ENCODE data around the gene ESYT2.
A peak's percentile ranks its signal among the peaks of the same experiment; 100 is the strongest.

ESYT2 gene

DNA sequence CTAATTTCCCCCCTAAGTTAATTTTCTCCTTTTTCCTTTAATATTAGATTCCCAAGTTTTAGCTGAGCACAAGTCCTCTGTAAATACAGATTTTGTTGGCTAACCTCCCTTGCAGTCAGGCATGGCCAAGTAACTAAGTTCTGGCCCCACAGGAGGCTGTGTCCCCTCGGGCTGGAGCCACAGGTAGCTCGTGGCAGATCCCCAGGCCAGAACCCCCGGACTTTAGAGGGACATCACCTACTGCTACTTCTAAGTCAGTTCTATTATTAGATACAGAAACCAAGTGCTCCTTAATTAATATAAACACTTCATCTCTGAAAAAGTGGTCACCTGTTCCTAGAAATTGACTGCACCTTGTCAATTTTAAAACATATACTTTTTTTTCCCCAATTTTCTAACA lies 78.6 kb downstream of the ESYT2 start:
- H3K27me3 ChIP-seq: no peaks in the 10 kb centered on the region
- H4K20me1 ChIP-seq: no peaks in the 10 kb centered on the region; a peak in 1 of 22 replicates
- no peak overlapping the region for H3K9ac ChIP-seq
- no peak for TF ChIP-seq Cebpa-rat (IDR thresholded peaks at IDR 0.05)
- H3K9me3 ChIP-seq (replicated peaks in 1 of 11): no peaks in the 10 kb centered on the region
- H3K4me3 ChIP-seq: no peak overlapping the region
- no peak overlapping the region for H3K4me2 ChIP-seq
- peaks cover 0 to 10% (median 0%) of the 10 kb centered on the region in 10 experiments; a peak in 4 of 20 replicates for H3K4me1 ChIP-seq
- H3K27ac ChIP-seq: no peak overlapping the region
- H3K36me3 ChIP-seq: peaks cover 63 to 100% (median 86%) of the 10 kb centered on the region in 11 experiments

DNA sequence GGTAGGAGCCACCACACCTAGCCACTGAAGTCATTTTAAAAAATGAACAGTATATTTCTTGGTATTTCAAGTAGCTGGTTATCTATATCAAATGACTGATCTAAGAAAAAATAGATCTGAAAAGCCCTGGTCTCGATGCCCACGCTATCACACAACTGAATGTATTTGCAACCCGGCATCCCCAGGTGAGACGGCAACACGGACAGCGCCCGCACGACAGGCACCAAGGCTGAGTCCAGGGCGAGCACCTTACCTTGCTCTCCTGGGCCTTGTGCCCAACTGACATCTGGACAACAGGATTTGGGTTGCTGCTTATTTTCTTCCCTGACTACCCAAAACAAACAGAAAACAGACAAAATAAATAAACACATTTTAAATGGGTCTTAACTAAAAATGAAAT lies 79.9 kb downstream of the ESYT2 start:
- H3K4me2 ChIP-seq: no peak overlapping the region
- H4K20me1 ChIP-seq: no peaks in the 10 kb centered on the region; a peak in 1 of 22 replicates
- no peaks in the 10 kb centered on the region for H3K9me3 ChIP-seq (replicated peaks in 1 of 11)
- no peak for TF ChIP-seq Cebpa-rat (IDR thresholded peaks at IDR 0.05)
- H3K4me1 ChIP-seq: no peaks in the 10 kb centered on the region
- H3K9ac ChIP-seq: no peak overlapping the region
- H3K27ac ChIP-seq: no peak overlapping the region
- H3K4me3 ChIP-seq: no peak overlapping the region
- peaks cover 61 to 100% (median 86%) of the 10 kb centered on the region in 11 experiments for H3K36me3 ChIP-seq
- H3K27me3 ChIP-seq: no peaks in the 10 kb centered on the region

DNA sequence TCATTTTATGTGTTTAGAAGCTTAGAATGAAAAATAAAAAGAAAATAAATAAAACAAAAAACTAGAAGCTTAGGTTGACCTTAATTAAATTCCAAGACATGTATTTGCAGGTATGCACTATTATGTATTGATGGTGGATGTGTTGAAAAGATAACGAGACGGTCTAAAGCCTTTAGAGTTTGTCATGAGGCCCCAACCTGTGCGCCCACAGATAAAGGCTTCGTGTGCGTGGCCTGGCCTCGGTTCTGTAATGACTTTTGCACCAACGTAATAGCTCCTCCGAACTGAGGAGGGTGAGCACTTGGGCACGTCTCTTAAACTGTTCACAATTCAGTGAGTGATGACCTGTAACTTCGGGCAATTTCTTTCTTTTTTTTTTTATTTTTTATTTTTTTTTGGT lies 81.0 kb downstream of the ESYT2 start:
- H3K36me3 ChIP-seq: peaks cover 61 to 100% (median 86%) of the 10 kb centered on the region in 11 experiments
- H3K4me2 ChIP-seq: no peak overlapping the region
- H4K20me1 ChIP-seq: peaks cover 0 to under 1% (median 0%) of the 10 kb centered on the region in 11 experiments; a peak in 2 of 22 replicates
- H3K27ac ChIP-seq: no peak overlapping the region
- no peak for TF ChIP-seq Cebpa-rat (IDR thresholded peaks at IDR 0.05)
- no peak overlapping the region for H3K9ac ChIP-seq
- no peaks in the 10 kb centered on the region for H3K4me1 ChIP-seq
- H3K4me3 ChIP-seq: no peak overlapping the region
- no peaks in the 10 kb centered on the region for H3K27me3 ChIP-seq
- H3K9me3 ChIP-seq (replicated peaks in 1 of 11): no peaks in the 10 kb centered on the region

DNA sequence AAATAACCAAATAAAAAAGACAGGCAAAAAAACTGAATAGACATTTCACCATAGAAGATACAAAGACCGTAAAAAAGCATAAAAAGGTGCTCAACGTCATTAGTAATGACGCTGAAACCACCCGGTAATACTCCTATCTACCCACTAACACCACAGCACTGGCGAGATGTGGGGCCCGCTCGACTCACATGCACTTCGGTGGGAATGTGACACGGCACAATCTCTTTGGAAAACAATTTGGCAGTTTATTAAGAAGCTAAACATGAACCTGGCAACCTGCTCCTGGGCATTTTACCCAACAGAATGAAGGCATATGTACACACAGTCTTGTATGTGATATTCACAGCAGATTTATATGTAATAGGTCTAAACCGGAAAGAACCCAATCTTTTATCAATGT lies 81.9 kb downstream of the ESYT2 start:
- H3K9me3 ChIP-seq (replicated peaks in 1 of 11): no peaks in the 10 kb centered on the region
- no peak overlapping the region for H3K27ac ChIP-seq
- TF ChIP-seq Cebpa-rat (IDR thresholded peaks at IDR 0.05): no peak
- H3K4me3 ChIP-seq: no peak overlapping the region
- H3K4me1 ChIP-seq: no peaks in the 10 kb centered on the region; a peak in 1 of 20 replicates
- no peak overlapping the region for H3K4me2 ChIP-seq
- H3K9ac ChIP-seq: no peak overlapping the region
- no peaks in the 10 kb centered on the region for H3K27me3 ChIP-seq
- peaks cover 0 to 3% (median 0%) of the 10 kb centered on the region in 11 experiments; a peak in 2 of 22 replicates for H4K20me1 ChIP-seq
- peaks cover 70 to 100% (median 86%) of the 10 kb centered on the region in 11 experiments for H3K36me3 ChIP-seq

DNA sequence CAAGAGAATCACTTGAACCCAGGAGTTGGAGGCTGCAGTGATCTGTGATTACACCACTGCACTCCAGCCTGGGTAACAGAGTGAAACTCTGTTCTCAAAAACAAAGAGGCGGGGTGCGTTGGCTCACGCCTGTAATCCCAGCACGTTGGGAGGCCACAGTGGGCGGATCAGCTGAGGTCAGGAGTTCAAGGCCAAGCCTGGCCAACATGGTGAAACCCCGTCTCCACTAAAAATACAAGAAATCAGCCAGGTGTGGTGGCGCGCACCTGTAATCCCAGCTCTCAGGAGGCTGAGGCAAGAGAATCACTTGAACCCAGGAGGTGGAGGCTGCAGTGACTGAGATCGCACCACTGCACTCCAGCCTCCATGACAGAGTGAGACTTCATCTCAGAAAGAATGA lies 82.4 kb downstream of the ESYT2 start:
- H4K20me1 ChIP-seq: peaks cover 0 to 3% (median 0%) of the 10 kb centered on the region in 11 experiments; a peak in 2 of 22 replicates
- peaks cover 75 to 100% (median 89%) of the 10 kb centered on the region in 11 experiments for H3K36me3 ChIP-seq
- no peak overlapping the region for H3K27ac ChIP-seq
- H3K4me3 ChIP-seq: no peak overlapping the region
- H3K9me3 ChIP-seq (replicated peaks in 1 of 11): no peaks in the 10 kb centered on the region
- no peaks in the 10 kb centered on the region for H3K27me3 ChIP-seq
- no peak overlapping the region for H3K4me2 ChIP-seq
- H3K9ac ChIP-seq: no peak overlapping the region
- H3K4me1 ChIP-seq: peaks cover 0 to 4% (median 0%) of the 10 kb centered on the region in 10 experiments; a peak in 3 of 20 replicates
- no peak for TF ChIP-seq Cebpa-rat (IDR thresholded peaks at IDR 0.05)

DNA sequence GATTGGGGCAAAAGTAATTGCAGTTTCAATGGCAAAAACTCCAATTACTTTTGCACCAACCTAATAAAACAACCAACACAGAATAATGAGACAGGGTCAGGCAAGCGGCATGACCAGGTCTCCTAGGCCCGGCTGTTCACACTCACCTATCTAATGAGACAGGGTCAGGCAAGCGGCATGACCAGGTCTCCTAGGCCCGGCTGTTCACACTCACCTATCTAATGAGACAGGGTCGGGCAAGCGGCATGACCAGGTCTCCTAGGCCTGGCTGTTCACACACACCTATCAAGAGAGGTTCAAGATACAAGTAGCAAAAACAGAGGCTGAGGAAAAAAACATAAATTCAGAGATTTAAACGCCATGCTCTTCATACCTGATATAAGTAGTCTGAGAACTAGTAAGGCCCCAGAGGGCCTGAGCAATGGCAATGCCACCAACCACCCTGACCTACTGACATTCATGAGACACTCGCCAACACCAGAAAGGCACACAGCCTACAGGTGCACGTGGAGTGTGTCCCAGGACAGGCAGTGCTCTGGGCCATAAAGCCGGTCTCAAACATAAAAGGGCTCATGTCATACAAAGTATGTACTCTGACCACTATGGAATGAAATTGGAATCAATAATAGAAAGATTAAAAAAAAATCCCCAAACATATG lies 84.1 kb downstream of the ESYT2 start:
- no peaks in the 10 kb centered on the region for H3K9me3 ChIP-seq (replicated peaks in 1 of 11)
- no peak overlapping the region for H3K27ac ChIP-seq
- peaks cover 89 to 100% (median 95%) of the 10 kb centered on the region in 11 experiments for H3K36me3 ChIP-seq
- TF ChIP-seq Cebpa-rat (IDR thresholded peaks at IDR 0.05): no peak
- peaks cover 0 to 3% (median 0%) of the 10 kb centered on the region in 11 experiments; a peak in 1 of 22 replicates for H4K20me1 ChIP-seq
- no peak overlapping the region for H3K9ac ChIP-seq
- H3K4me2 ChIP-seq: no peak overlapping the region
- no peak overlapping the region for H3K4me3 ChIP-seq
- H3K27me3 ChIP-seq: no peaks in the 10 kb centered on the region
- H3K4me1 ChIP-seq: peaks cover 10 to 22% (median 14%) of the 10 kb centered on the region in 10 experiments

DNA sequence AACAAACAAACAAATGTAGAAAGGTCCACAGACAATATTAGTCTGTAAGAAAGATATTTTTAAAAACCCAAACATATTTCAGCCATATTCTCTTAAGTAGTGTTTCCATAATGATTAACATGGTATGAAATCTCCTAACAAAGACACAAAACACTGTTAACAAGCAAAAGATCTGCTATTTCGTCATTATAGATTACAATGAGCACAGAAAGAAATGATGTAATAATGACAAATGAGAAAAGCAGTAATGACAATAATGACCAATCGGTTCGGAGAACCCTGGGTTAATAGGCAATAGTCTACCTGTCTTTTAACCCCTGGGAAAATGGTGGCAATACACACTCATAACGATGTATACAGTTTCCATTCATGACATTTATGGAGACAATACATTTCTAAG lies 85.2 kb downstream of the ESYT2 start:
- no peak for TF ChIP-seq Cebpa-rat (IDR thresholded peaks at IDR 0.05)
- Histone ChIP-seq H3K27ac (no peak overlapping the region), H3K4me1 (peaks cover 17 to 33% (median 24%) of the 10 kb centered on the region in 10 experiments), H4K20me1 (peaks cover 0 to 7% (median 0%) of the 10 kb centered on the region in 11 experiments; a peak in 1 of 22 replicates), H3K27me3 (no peaks in the 10 kb centered on the region), H3K9me3 (replicated peaks in 1 of 11) (no peaks in the 10 kb centered on the region), H3K4me2 (no peak overlapping the region), H3K4me3 (no peak overlapping the region), H3K9ac (no peak overlapping the region), H3K36me3 (peaks cover 83 to 100% (median 93%) of the 10 kb centered on the region in 11 experiments)

DNA sequence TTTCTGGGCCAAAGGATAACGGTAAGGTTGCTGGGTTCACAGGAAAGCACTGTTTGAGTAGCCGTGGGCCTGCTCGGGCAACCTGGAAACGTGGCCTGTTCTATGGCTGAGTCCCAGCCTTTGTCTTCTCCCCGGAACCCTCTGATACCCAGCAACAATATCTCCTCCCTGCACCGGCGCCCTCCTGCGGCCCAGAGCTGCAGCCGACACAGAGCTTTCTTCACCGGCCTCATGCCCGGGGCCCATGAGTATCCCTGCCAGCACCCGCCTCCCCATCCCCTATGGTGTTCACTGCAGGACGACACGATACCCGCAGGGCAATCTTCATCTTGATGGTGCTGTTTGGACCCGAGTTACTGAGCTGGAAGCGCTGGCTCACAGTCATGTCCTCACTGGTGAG lies 86.1 kb downstream of the ESYT2 start:
- no peaks in the 10 kb centered on the region for H3K9me3 ChIP-seq (replicated peaks in 1 of 11)
- 0 out of 22 replicates have a peak overlapping the region, but pooled peaks of 2 of the 11 experiments have one; percentile 6 to 17 for H3K27ac ChIP-seq
- peaks cover 83 to 100% (median 93%) of the 10 kb centered on the region in 11 experiments for H3K36me3 ChIP-seq

DNA sequence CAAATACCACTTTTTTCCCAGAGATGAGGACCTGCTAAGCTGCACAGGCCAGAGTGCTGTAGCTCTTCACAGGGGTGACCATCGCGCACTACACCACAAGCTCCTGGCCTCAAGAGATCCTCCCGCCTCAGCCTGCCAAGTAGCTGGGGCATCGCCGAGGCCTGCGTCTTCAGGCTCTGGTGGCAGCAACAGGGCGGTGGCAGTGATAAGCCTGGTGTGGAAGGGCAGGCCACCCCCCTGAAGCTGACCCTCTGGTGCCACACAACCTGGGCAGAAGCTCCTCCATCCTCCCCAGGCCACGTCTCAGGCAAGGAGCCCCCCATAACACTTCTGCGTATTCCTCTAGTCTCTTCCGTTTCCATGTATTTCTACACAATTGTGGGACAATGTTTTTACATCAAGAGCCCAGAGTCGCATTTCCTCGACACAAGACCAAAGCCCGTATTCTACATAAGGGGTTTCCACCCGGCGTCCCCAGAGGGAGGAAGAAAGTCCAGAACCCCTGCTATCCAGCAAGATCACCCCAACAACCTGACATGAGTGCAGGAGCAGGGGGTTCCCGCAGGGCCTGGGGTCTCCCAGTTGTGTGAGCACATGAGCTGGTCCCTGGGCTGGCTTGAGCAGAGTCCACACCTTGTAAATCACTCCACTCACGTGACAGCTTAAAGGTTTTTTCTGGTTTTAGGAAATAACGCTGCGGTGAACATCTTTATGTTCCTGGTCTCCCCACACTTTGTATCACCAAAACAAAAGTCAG lies 87.1 kb downstream of the ESYT2 start:
- H3K36me3 ChIP-seq: peaks cover 82 to 100% (median 93%) of the 10 kb centered on the region in 11 experiments
- peaks cover 17 to 46% (median 26%) of the 10 kb centered on the region in 10 experiments for H3K4me1 ChIP-seq
- no peak for TF ChIP-seq Cebpa-rat (IDR thresholded peaks at IDR 0.05)
- no peaks in the 10 kb centered on the region for H3K27me3 ChIP-seq
- H3K9ac ChIP-seq: no peak overlapping the region
- H3K9me3 ChIP-seq (replicated peaks in 1 of 11): no peaks in the 10 kb centered on the region
- H3K4me3 ChIP-seq: no peak overlapping the region
- H4K20me1 ChIP-seq: peaks cover 0 to 7% (median 0%) of the 10 kb centered on the region in 11 experiments; a peak in 1 of 22 replicates
- H3K27ac ChIP-seq: peak overlapping the region in 4 of 11 experiments; percentile 19 to 79 (median 76); a peak in 7 of 22 replicates
- no peak overlapping the region; a peak in 1 of 22 replicates for H3K4me2 ChIP-seq

More for the DNA sequence above, 86.1 kb downstream of the ESYT2 start:
- no peak for TF ChIP-seq Cebpa-rat (IDR thresholded peaks at IDR 0.05)
- H3K27me3 ChIP-seq: no peaks in the 10 kb centered on the region
- H3K4me1 ChIP-seq: peaks cover 17 to 41% (median 26%) of the 10 kb centered on the region in 10 experiments
- H3K4me3 ChIP-seq: no peak overlapping the region
- no peak overlapping the region for H3K4me2 ChIP-seq
- H3K9ac ChIP-seq: no peak overlapping the region
- H4K20me1 ChIP-seq: peaks cover 0 to 7% (median 0%) of the 10 kb centered on the region in 11 experiments; a peak in 1 of 22 replicates

Data from BLaER1 treated with 17β-estradiol and CSF1 and Interleukin-3, amounts not matched to agents 10 nM and 100 nM (cell line).